GM12865 (cell line): ENCODE data around the gene FAM181A.
A peak's percentile ranks its signal among the peaks of the same experiment; 100 is the strongest.

Experiments
- DNase-seq: peaks from one replicate; pipeline ENCODE4 v3.0.0; 2010; ENCODE audit warnings: low read depth
- H3K4me3 ChIP-seq: 2 replicates; pipeline ENCODE4 v1.5.1; 2011; ENCODE audit warnings: mild to moderate bottlenecking, low read depth, low read length, control low read depth
- TF ChIP-seq, protein P1 (sequence below): IDR thresholded peaks from 2 replicates; pipeline ENCODE4 v1.5.1; 2011; ENCODE audit warnings: low read length, control low read depth, low read depth, inconsistent platforms; ENCODE audit not compliant: insufficient read depth; ENCODE audit errors: missing control alignments

Gene FAM181A

DNA sequence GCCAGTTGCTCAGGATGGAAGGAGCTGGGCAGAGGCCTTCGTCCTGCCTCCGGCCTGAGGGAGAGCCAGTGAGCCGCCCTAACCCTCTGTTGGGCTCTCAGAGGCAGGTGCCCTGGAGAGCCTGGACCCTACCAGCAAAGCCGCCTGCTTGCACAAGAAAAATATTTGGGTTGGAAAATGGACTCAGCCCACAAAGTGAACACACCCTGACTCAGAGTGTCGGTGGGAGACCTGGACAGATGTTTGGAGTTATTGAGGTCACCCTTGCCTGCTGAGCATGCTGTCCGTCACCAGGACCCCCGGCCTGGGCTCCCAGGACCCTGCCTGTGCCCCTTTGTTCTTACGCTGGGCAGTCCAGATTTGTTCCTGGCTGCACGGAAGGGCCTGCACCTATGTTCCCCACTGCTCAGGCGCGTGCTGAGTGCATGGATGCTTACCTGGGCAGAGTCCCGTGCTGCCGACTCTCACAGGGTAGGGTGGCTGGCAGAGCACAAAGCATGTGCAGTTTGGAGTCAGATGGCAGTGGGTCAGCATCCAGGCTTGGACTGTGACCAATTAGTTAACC lies 22.4 kb downstream of the FAM181A start:
- no peak for DNase-seq
- TF ChIP-seq, protein P1, sequence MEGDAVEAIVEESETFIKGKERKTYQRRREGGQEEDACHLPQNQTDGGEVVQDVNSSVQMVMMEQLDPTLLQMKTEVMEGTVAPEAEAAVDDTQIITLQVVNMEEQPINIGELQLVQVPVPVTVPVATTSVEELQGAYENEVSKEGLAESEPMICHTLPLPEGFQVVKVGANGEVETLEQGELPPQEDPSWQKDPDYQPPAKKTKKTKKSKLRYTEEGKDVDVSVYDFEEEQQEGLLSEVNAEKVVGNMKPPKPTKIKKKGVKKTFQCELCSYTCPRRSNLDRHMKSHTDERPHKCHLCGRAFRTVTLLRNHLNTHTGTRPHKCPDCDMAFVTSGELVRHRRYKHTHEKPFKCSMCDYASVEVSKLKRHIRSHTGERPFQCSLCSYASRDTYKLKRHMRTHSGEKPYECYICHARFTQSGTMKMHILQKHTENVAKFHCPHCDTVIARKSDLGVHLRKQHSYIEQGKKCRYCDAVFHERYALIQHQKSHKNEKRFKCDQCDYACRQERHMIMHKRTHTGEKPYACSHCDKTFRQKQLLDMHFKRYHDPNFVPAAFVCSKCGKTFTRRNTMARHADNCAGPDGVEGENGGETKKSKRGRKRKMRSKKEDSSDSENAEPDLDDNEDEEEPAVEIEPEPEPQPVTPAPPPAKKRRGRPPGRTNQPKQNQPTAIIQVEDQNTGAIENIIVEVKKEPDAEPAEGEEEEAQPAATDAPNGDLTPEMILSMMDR: no peak
- H3K4me3 ChIP-seq: no peak overlapping the region

DNA sequence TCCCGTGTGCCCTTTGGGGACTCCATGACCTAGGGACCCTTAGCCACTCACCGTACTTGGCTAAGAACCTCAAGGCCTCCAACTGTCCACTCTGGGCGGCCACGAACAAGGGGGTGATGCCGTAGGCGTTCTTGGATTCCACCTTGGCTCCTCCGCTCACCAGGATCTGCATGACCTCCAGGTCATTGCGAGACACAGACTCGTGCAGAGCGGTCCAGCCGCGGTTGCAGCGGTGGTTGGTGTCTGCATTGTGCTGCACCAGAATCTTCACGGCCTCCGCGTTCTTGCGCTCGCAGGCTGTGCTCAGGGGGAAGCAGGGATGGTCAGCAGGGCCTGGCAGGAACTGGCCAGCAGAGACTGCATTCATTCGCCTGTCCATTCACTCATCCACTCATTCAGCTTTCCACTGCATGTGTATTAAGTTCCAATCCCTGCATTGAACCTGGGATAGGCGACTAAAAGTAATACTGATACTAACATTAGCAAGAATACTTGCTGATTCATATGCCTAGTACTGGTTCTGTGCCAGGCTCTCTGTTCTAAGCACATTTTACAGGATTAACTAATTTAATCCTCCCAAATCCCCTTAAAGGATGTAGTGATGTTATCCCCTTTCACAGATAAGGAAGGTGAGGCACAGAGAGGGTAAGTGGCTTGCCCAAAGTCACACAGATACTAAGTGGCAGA lies 23.9 kb downstream of the FAM181A start:
- TF ChIP-seq, protein P1: no peak
- H3K4me3 ChIP-seq: no peak overlapping the region
- no peak for DNase-seq

DNA sequence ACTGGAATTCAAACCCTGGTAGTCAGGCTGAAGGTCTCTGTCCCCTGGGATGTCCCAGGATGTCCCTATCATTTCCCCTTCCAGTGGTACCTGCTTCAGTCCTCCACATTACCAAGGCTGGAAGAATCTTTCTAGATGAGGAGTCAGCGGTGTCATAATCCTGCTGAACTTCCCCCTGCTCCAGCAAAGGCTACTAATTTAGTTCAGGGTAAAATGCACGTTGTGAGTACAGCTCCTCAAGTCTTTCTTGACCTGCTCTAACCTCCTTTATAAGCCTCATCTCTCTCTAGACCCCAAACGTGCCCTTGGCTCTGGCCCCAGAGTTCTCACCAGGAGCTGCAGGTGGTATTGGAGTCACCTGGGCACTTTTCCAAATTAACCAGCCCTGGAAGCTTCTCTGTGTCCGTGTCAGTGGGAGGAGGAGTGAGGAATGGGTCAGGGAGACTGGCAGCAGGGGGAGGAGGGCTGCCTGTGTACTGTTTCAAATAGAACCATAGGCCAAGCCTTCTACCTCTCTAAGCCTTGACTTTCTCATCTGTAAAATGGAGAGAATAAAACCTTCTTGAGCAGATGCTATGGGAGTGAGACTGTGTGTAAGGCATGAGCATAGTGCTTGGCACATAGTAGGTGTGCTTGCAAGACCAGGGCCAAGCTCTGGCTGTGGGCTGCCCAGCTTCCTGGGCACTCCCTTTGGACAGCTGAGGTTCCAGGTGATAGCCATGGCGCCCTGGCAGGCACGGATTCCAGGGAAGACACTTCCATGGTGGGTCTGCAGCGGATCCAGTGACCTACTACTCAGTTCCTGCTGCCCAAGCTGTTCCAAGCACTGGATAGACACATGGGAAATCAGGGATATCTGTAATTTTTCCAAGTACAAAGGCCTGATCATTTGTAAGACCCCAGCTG lies 24.7 kb downstream of the FAM181A start:
- no peak overlapping the region for H3K4me3 ChIP-seq
- TF ChIP-seq, protein P1: no peak
- no peak for DNase-seq

DNA sequence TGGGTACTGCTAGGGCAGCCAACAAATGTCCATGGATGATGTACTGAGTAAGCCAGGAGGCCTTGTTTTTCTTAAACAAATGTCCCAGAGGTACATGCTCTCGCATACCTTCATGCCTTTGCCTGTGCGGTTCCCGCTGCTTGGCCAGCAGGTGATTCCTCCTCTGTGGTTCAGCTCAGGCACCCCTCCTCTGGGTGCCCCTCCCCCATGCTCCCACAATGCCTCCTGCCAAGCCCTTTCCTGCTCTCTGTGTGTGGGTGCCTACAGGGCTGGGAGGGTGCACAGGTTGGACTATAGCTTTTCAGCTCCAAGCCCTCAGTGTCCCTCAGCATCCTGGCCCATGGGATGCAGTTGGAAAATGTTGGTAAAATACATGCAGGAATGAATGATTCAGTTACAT lies 25.7 kb downstream of the FAM181A start:
- TF ChIP-seq, protein P1: no peak
- no peak overlapping the region for H3K4me3 ChIP-seq
- no peak for DNase-seq

DNA sequence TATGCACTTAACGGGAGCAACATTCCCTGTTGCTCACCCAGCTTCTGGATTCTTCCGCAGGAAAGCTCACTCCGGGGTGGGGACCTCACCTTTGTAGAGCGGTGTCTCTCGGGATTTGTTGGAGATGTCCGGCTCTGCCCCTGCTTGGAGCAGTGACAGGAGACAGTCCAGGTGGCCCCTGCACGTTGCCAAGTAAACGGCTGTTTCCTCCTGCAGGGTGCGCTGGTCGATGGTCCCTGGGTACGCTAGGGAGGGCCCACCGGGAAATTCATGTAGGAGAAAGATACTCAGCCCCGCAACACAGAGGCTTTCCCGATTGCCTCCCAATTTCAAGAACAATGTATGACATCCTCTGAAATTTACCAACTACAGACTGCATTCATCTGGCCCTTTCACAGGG lies 26.1 kb downstream of the FAM181A start:
- no peak for DNase-seq
- TF ChIP-seq, protein P1: peak; percentile 3
- no peak overlapping the region for H3K4me3 ChIP-seq

DNA sequence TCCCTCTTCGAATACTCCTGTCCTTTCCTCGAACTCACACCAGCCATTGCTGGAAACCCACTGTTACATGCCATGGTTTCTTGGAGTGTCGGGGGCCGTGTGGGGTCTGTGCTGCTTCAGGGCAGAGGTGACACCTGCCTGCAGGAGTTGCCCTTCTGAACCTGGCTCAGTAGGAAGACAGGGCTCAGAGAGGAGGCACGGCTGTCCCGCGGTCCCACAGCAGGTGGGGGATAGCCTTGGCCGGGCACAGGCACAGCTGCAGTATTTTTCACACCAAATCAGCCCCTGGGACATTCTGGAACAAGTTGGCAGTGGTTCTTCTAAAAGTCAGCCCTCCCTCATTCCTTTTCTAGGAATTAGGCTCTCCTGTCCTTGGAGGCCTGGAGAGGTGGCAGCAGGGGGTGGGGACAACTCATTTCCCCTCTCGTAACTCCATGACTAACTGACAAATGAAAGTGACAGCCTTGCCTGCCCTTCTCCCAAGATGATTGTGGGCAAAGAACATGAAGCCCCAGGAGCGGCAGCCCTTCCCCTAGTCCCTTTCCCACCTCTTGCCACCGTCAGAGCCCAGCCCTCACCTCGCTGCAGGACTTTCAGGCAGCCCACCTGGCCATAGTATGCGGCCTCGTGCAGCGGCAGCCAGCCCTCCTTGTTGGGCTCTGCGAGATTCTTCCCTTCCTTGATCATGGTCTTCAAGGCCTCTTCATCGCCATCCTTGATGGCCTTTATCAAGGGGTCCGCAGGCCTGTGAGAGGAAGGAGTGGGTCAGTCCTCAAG lies 26.8 kb downstream of the FAM181A start:
- TF ChIP-seq, protein P1: no peak
- no peak for DNase-seq
- H3K4me3 ChIP-seq: no peak overlapping the region
